Peyer's patch (tissue), 4 donors: ENCODE results near the gene MTUS2.

Source experiments
- POLR2A ChIP-seq, 2 donors: fragments of 450-650 bp; IDR thresholded peaks; one replicate each; pipeline ENCODE4 v1.5.1; 2017; ENCODE audit warnings: antibody characterized with exemption in 2 of 2, mild to moderate bottlenecking in 2 of 2, moderate library complexity in 2 of 2
- TF ChIP-seq, protein P1 (sequence below), 6 experiments: fragments of 450-650 bp in 4 of 6; fragments of 200-600 bp in 2 of 6; sonication (generic) in 1 of 6; IDR thresholded peaks; one replicate each; pipeline ENCODE4 v1.5.1; 2017 to 2019; ENCODE audit warnings: antibody characterized with exemption in 6 of 6, mild to moderate bottlenecking in 3 of 6, moderate library complexity in 1 of 6

DNA sequence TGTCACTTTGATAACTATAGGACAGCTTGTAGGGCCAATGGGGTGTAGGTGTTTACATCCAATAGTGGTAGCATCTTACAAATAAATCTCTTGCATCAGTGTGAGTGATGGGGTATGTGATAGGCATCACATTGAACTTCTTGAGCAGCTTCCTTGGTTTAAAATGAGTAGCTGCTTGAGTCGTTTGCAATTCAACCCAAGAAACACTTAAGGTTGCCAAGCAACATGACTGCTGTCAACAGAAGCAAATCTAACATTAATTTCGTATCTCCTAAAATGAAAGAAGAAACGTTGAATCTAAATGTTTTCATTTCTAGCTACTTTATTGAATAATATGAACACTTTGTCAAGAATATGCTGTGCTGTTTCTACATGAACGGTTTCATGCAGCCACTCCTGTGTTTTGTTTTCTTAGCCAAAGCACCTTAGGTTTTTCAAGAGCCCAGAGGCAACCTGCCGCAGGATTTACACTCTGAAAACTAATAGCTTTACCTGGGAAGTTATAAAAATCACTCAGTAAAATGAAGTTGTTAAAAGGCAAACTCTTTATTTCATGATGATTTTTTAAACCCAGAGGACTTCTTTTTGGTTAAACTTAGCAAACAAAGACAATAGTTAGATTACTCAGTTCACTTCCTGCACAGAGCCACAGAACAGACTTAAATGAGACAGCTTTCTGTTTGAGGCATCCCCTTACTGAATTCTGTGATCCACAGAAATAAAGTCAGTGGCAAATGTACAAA, 305.2 kb downstream of the MTUS2 start:
- no peak for TF ChIP-seq POLR2A (IDR thresholded peaks at IDR 0.05)
- TF ChIP-seq, protein P1, sequence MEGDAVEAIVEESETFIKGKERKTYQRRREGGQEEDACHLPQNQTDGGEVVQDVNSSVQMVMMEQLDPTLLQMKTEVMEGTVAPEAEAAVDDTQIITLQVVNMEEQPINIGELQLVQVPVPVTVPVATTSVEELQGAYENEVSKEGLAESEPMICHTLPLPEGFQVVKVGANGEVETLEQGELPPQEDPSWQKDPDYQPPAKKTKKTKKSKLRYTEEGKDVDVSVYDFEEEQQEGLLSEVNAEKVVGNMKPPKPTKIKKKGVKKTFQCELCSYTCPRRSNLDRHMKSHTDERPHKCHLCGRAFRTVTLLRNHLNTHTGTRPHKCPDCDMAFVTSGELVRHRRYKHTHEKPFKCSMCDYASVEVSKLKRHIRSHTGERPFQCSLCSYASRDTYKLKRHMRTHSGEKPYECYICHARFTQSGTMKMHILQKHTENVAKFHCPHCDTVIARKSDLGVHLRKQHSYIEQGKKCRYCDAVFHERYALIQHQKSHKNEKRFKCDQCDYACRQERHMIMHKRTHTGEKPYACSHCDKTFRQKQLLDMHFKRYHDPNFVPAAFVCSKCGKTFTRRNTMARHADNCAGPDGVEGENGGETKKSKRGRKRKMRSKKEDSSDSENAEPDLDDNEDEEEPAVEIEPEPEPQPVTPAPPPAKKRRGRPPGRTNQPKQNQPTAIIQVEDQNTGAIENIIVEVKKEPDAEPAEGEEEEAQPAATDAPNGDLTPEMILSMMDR (IDR thresholded peaks at IDR 0.05) = no peak
